T-helper 2 cell treated with Interferon-gamma antibody and Interleukin-4, amounts not matched to agents 5 μg/mL and 100 μg/mL, for 36 hours (primary cell): ENCODE results near the gene RBFOX1.

ENCODE experiments used
- DNase-seq: peaks from one replicate; pipeline ENCODE4 v3.0.0; 2021; ENCODE audit warnings: low spot score
- H3K27ac Mint-ChIP-seq: one replicate; pipeline ENCODE4 v1.8.0; 2021; ENCODE audit warnings: mild to moderate bottlenecking, mixed read lengths
- H3K27me3 Mint-ChIP-seq: one replicate; pipeline ENCODE4 v1.8.0; 2021; ENCODE audit warnings: low read depth, mixed read lengths
- H3K36me3 Mint-ChIP-seq: one replicate; pipeline ENCODE4 v1.8.0; 2021; ENCODE audit warnings: low read depth, mixed read lengths
- H3K4me1 Mint-ChIP-seq: one replicate; pipeline ENCODE4 v1.8.0; 2021; ENCODE audit warnings: low read depth, mixed read lengths
- H3K4me3 Mint-ChIP-seq: one replicate; pipeline ENCODE4 v1.8.0; 2022; ENCODE audit warnings: mild to moderate bottlenecking, moderate library complexity, mixed read lengths
- H3K9me3 Mint-ChIP-seq: one replicate; pipeline ENCODE4 v1.8.0; 2021; ENCODE audit warnings: mixed read lengths

RBFOX1 gene

GRCh38 chr16:7426161-7426560 is 93.5 kb downstream of the RBFOX1 start:
- DNase-seq: no peak
- H3K27me3 Mint-ChIP-seq: no peaks in the 10 kb centered on the region
- no peaks in the 10 kb centered on the region for H3K4me1 Mint-ChIP-seq
- H3K36me3 Mint-ChIP-seq: no peaks in the 10 kb centered on the region
- H3K9me3 Mint-ChIP-seq: peaks cover 29% of the 10 kb centered on the region
- no peak overlapping the region for H3K27ac Mint-ChIP-seq
- no peak overlapping the region for H3K4me3 Mint-ChIP-seq

- Mint-ChIP-seq H3K36me3 (no peaks in the 10 kb centered on the region), H3K4me3 (no peak overlapping the region), H3K9me3 (peaks cover 35% of the 10 kb centered on the region), H3K4me1 (no peaks in the 10 kb centered on the region), H3K27me3 (no peaks in the 10 kb centered on the region), H3K27ac (no peak overlapping the region)
- DNase-seq: no peak
Observed at GRCh38 chr16:7431723-7432122, 99.1 kb downstream of the RBFOX1 start.

GRCh38 chr16:7436306-7436705 is 103.7 kb downstream of the RBFOX1 start:
- Mint-ChIP-seq H3K4me1 (no peaks in the 10 kb centered on the region), H3K9me3 (peaks cover 34% of the 10 kb centered on the region), H3K27me3 (no peaks in the 10 kb centered on the region), H3K36me3 (no peaks in the 10 kb centered on the region), H3K4me3 (no peak overlapping the region), H3K27ac (no peak overlapping the region)
- no peak for DNase-seq

GRCh38 chr16:7437135-7437804 is 104.6 kb downstream of the RBFOX1 start:
- Mint-ChIP-seq H3K27ac (no peak overlapping the region), H3K4me1 (no peaks in the 10 kb centered on the region), H3K36me3 (no peaks in the 10 kb centered on the region), H3K9me3 (peaks cover 41% of the 10 kb centered on the region), H3K4me3 (no peak overlapping the region), H3K27me3 (no peaks in the 10 kb centered on the region)
- DNase-seq: no peak

- H3K36me3 Mint-ChIP-seq: no peaks in the 10 kb centered on the region
- H3K9me3 Mint-ChIP-seq: peaks cover 39% of the 10 kb centered on the region
- DNase-seq: no peak
- no peak overlapping the region for H3K27ac Mint-ChIP-seq
- H3K27me3 Mint-ChIP-seq: no peaks in the 10 kb centered on the region
- H3K4me3 Mint-ChIP-seq: no peak overlapping the region
- H3K4me1 Mint-ChIP-seq: no peaks in the 10 kb centered on the region
Observed at GRCh38 chr16:7437843-7438242, 105.2 kb downstream of the RBFOX1 start.

GRCh38 chr16:7438601-7439000 is 106.0 kb downstream of the RBFOX1 start:
- Mint-ChIP-seq H3K27me3 (no peaks in the 10 kb centered on the region), H3K4me1 (no peaks in the 10 kb centered on the region), H3K27ac (no peak overlapping the region), H3K36me3 (no peaks in the 10 kb centered on the region), H3K9me3 (peaks cover 37% of the 10 kb centered on the region), H3K4me3 (no peak overlapping the region)
- DNase-seq: no peak

- DNase-seq: no peak
- Mint-ChIP-seq H3K9me3 (peaks cover 33% of the 10 kb centered on the region), H3K27ac (no peak overlapping the region), H3K36me3 (no peaks in the 10 kb centered on the region), H3K4me3 (no peak overlapping the region), H3K4me1 (no peaks in the 10 kb centered on the region), H3K27me3 (no peaks in the 10 kb centered on the region)
Observed at GRCh38 chr16:7439518-7439917, 106.9 kb downstream of the RBFOX1 start.

GRCh38 chr16:7440886-7441400 is 108.3 kb downstream of the RBFOX1 start:
- no peak for DNase-seq
- Mint-ChIP-seq H3K9me3 (peaks cover 34% of the 10 kb centered on the region), H3K36me3 (no peaks in the 10 kb centered on the region)

GRCh38 chr16:7442050-7442449 is 109.4 kb downstream of the RBFOX1 start:
- H3K27me3 Mint-ChIP-seq: no peaks in the 10 kb centered on the region
- no peak for DNase-seq
- no peak overlapping the region for H3K4me3 Mint-ChIP-seq
- no peak overlapping the region for H3K27ac Mint-ChIP-seq
- peaks cover 39% of the 10 kb centered on the region for H3K9me3 Mint-ChIP-seq
- H3K36me3 Mint-ChIP-seq: no peaks in the 10 kb centered on the region
- no peaks in the 10 kb centered on the region for H3K4me1 Mint-ChIP-seq

More at GRCh38 chr16:7440886-7441400, 108.3 kb downstream of the RBFOX1 start:
- no peak overlapping the region for H3K27ac Mint-ChIP-seq
- no peaks in the 10 kb centered on the region for H3K4me1 Mint-ChIP-seq
- no peak overlapping the region for H3K4me3 Mint-ChIP-seq
- H3K27me3 Mint-ChIP-seq: no peaks in the 10 kb centered on the region

GRCh38 chr16:7443142-7443541 is 110.5 kb downstream of the RBFOX1 start:
- Mint-ChIP-seq H3K36me3 (no peaks in the 10 kb centered on the region), H3K4me3 (no peak overlapping the region), H3K27ac (no peak overlapping the region), H3K27me3 (no peaks in the 10 kb centered on the region), H3K4me1 (no peaks in the 10 kb centered on the region), H3K9me3 (peaks cover 38% of the 10 kb centered on the region)
- no peak for DNase-seq

- Mint-ChIP-seq H3K4me1 (no peaks in the 10 kb centered on the region), H3K36me3 (no peaks in the 10 kb centered on the region), H3K4me3 (no peak overlapping the region), H3K9me3 (peaks cover 43% of the 10 kb centered on the region), H3K27me3 (no peaks in the 10 kb centered on the region), H3K27ac (no peak overlapping the region)
- DNase-seq: no peak
Observed at GRCh38 chr16:7443648-7444365, 111.2 kb downstream of the RBFOX1 start.

GRCh38 chr16:7449306-7449705 is 116.7 kb downstream of the RBFOX1 start:
- H3K9me3 Mint-ChIP-seq: peaks cover 69% of the 10 kb centered on the region
- DNase-seq: no peak
- no peaks in the 10 kb centered on the region for H3K27me3 Mint-ChIP-seq
- no peak overlapping the region for H3K4me3 Mint-ChIP-seq
- no peaks in the 10 kb centered on the region for H3K4me1 Mint-ChIP-seq
- H3K36me3 Mint-ChIP-seq: no peaks in the 10 kb centered on the region
- H3K27ac Mint-ChIP-seq: no peak overlapping the region

GRCh38 chr16:7449808-7450207 is 117.2 kb downstream of the RBFOX1 start:
- Mint-ChIP-seq H3K27ac (no peak overlapping the region), H3K4me1 (no peaks in the 10 kb centered on the region), H3K9me3 (peaks cover 66% of the 10 kb centered on the region), H3K4me3 (no peak overlapping the region), H3K27me3 (no peaks in the 10 kb centered on the region), H3K36me3 (no peaks in the 10 kb centered on the region)
- no peak for DNase-seq

GRCh38 chr16:7450440-7450839 is 117.8 kb downstream of the RBFOX1 start:
- Mint-ChIP-seq H3K4me1 (no peaks in the 10 kb centered on the region), H3K4me3 (no peak overlapping the region), H3K36me3 (no peaks in the 10 kb centered on the region), H3K27me3 (no peaks in the 10 kb centered on the region), H3K27ac (no peak overlapping the region), H3K9me3 (peaks cover 63% of the 10 kb centered on the region)
- no peak for DNase-seq
